A673 (cell line): ENCODE data around the gene STXBP2. TPM values are rescaled to one million over a fixed set of nuclear protein-coding genes. Genes with fewer than 3 reads are reported as not detected.
A peak's percentile ranks its signal among the peaks of the same experiment; 100 is the strongest.

Experiments
- BruUV-seq: library from RNA; stranded (reverse); fragments of 400-500 nt; replicated peaks from 2 replicates; lab custom pipeline; 2021; lab: Mats Ljungman, UMichigan
- CTCF ChIA-PET: fragments of 300-600 bp; sonication (Branson Sonifier 250); formaldehyde crosslinking; loops from one replicate; lab custom pipeline; 2022; ENCODE audit warnings: antibody characterized with exemption; lab: Charles Lee
- POLR2A ChIA-PET: fragments of 300-600 bp; sonication (Branson Sonifier 250); formaldehyde crosslinking; loops from one replicate; lab custom pipeline; 2022; ENCODE audit warnings: antibody characterized with exemption; ENCODE audit not compliant: low non-redundant PET; lab: Charles Lee
- DNase-seq: peaks from one replicate; pipeline ENCODE4 v3.0.0-alpha.2; 2015; ENCODE audit warnings: low spot score
- H3K27ac ChIP-seq: fragments of 200-600 bp; sonication (generic); 2 replicates; pipeline ENCODE4 v1.5.1; 2016; ENCODE audit warnings: mixed run types, low read depth, mild to moderate bottlenecking, mixed read lengths, antibody characterized with exemption, low read length; ENCODE audit not compliant: poor library complexity, severe bottlenecking
- H3K27me3 ChIP-seq: fragments of 200-600 bp; sonication (generic); replicated peaks from 2 replicates; pipeline ENCODE4 v1.6.1; 2017; ENCODE audit warnings: mixed run types, low read depth, mild to moderate bottlenecking, mixed read lengths, antibody characterized with exemption, low read length; ENCODE audit not compliant: insufficient read depth, poor library complexity
- H3K36me3 ChIP-seq: fragments of 200-600 bp; sonication (generic); 2 replicates; pipeline ENCODE4 v1.6.1; 2016; ENCODE audit warnings: mixed run types, mild to moderate bottlenecking, mixed read lengths, antibody characterized with exemption, low read length; ENCODE audit not compliant: insufficient read depth, poor library complexity, severe bottlenecking
- H3K4me1 ChIP-seq: fragments of 200-600 bp; sonication (generic); 2 replicates; pipeline ENCODE4 v1.6.1; 2017; ENCODE audit warnings: mixed run types, mild to moderate bottlenecking, mixed read lengths, antibody characterized with exemption, low read length; ENCODE audit not compliant: insufficient read depth, poor library complexity, severe bottlenecking
- H3K4me3 ChIP-seq: fragments of 200-600 bp; sonication (generic); 2 replicates; pipeline ENCODE4 v1.5.1; 2016; ENCODE audit warnings: low read depth, mixed run types, mild to moderate bottlenecking, mixed read lengths, low read length; ENCODE audit not compliant: poor library complexity, severe bottlenecking
- H3K9me3 ChIP-seq: fragments of 200-600 bp; sonication (generic); 2 replicates; pipeline ENCODE4 v1.6.1; 2016; ENCODE audit warnings: mixed run types, low read depth, mild to moderate bottlenecking, mixed read lengths, antibody characterized with exemption, low read length; ENCODE audit not compliant: poor library complexity, severe bottlenecking
- CTCF ChIP-seq: fragments of 300-800, 200-600 bp; sonication (generic); conservative IDR thresholded peaks from 2 replicates; pipeline ENCODE4 v1.5.1; 2017; ENCODE audit warnings: low read depth, mild to moderate bottlenecking, antibody characterized with exemption, low read length, moderate library complexity, mixed read lengths
- EZH2 ChIP-seq: fragments of 200-600 bp; sonication (generic); IDR thresholded peaks from 2 replicates; pipeline ENCODE4 v1.6.1; 2017; ENCODE audit warnings: borderline replicate concordance, low read depth, mild to moderate bottlenecking, mixed read lengths, antibody characterized with exemption, low read length; ENCODE audit not compliant: poor library complexity, severe bottlenecking
- intact Hi-C: fragments of 100-400 bp; cut with micrococcal nuclease; formaldehyde crosslinking; loops from one replicate; pipeline ENCODE4 v1.10.0; 2022; ENCODE audit not compliant: unreplicated experiment
- total RNA-seq: library from RNA; stranded (reverse); gene quantifications from 2 replicates; pipeline ENCODE4 v1.2.3, GENCODE V29; 2021

STXBP2 gene
- total RNA-seq, 1 experiment from 2014 or later = 49.8 TPM

- H3K27ac ChIP-seq = no peak overlapping the region
- H3K36me3 ChIP-seq = no peaks in the 10 kb centered on the region
- ChIA-PET CTCF (interaction anchor here (0.6 kb wide), 1 partner anchor 9 kb away, joined by 3 read pairs; no protein-coding TSS in a partner anchor), POLR2A (no interaction called here)
- no TSS peak for BruUV-seq
- no peak overlapping the region for H3K4me3 ChIP-seq
- intact Hi-C loops = no loop called here
- DNase-seq = no peak
- no peaks in the 10 kb centered on the region for H3K27me3 ChIP-seq
- TF ChIP-seq EZH2 (no peak), CTCF (no peak)
- no peaks in the 10 kb centered on the region for H3K4me1 ChIP-seq
- H3K9me3 ChIP-seq = no peaks in the 10 kb centered on the region
Observed at GRCh38 chr19:7648265-7649014, 11.5 kb downstream of the STXBP2 start.

- no TSS peak for BruUV-seq
- H3K36me3 ChIP-seq = no peaks in the 10 kb centered on the region
- CTCF ChIA-PET = interaction anchor here (0.6 kb wide), 1 partner anchor 24 kb away, joined by 3 read pairs; no protein-coding TSS in a partner anchor
- no peaks in the 10 kb centered on the region for H3K4me1 ChIP-seq
- POLR2A ChIA-PET = no interaction called here
- no peak overlapping the region for H3K27ac ChIP-seq
- intact Hi-C loops = loop anchor here (5.0 kb wide), 1 partner anchor 152 kb away; no protein-coding TSS in a partner anchor
- TF ChIP-seq EZH2 (no peak), CTCF (no peak)
- H3K4me3 ChIP-seq = no peak overlapping the region
- no peak for DNase-seq
- no peaks in the 10 kb centered on the region for H3K9me3 ChIP-seq
- H3K27me3 ChIP-seq = no peaks in the 10 kb centered on the region
Observed at GRCh38 chr19:7650148-7650547, 13.2 kb downstream of the STXBP2 start.

GRCh38 chr19:7652061-7652641 is 15.2 kb downstream of the STXBP2 start:
- H3K9me3 ChIP-seq = no peaks in the 10 kb centered on the region
- no peaks in the 10 kb centered on the region for H3K4me1 ChIP-seq
- H3K27me3 ChIP-seq = no peaks in the 10 kb centered on the region
- no peak overlapping the region for H3K27ac ChIP-seq
- peak overlapping the region; percentile 20 for H3K4me3 ChIP-seq
- no peak for TF ChIP-seq EZH2
- peak; percentile 97 for TF ChIP-seq CTCF
- ChIA-PET POLR2A (no interaction called here), CTCF (interaction anchor here (0.8 to 1.2 kb wide), 2 partner anchors 25 to 28 kb away, joined by 3 to 15 read pairs; partner anchors contain the start of genes MCEMP1 and TRAPPC5)
- intact Hi-C loops = loop anchor here (2.0 to 5.0 kb wide), 2 partner anchors 29 to 150 kb away; partner anchors contain the start of gene TRAPPC5
- peak; percentile 76 for DNase-seq
- BruUV-seq = no TSS peak
- no peaks in the 10 kb centered on the region for H3K36me3 ChIP-seq
